Sigmoid colon (tissue), 7 donors: ENCODE data around the gene CCNY. TPM values are rescaled to one million over a fixed set of nuclear protein-coding genes. Genes with fewer than 3 reads are reported as not detected.

Experiments used
- DNase-seq: peaks from one replicate; pipeline ENCODE4 v3.0.0-alpha.2; 2019
- H3K27ac ChIP-seq, 4 donors: fragments of 200-600 bp; sonication (generic); one replicate each; pipeline ENCODE4 v1.5.1; 2016 to 2019; ENCODE audit warnings: mild to moderate bottlenecking in 1 of 4
- H3K27me3 ChIP-seq, 3 donors: fragments of 200-600 bp; sonication (generic); one replicate each; pipeline ENCODE4 v1.5.1; 2019; ENCODE audit warnings: mild to moderate bottlenecking in 1 of 3
- H3K36me3 ChIP-seq, 4 donors: fragments of 200-600 bp; sonication (generic); one replicate each; pipeline ENCODE4 v1.5.1; 2016 to 2019
- H3K4me1 ChIP-seq, 4 donors: fragments of 200-600 bp; sonication (generic); one replicate each; pipeline ENCODE4 v1.5.1; 2017 to 2019
- H3K4me3 ChIP-seq, 4 donors: fragments of 200-600 bp; sonication (generic); one replicate each; pipeline ENCODE4 v1.5.1; 2017 to 2019; ENCODE audit warnings: mild to moderate bottlenecking in 2 of 4, moderate library complexity in 1 of 4
- H3K9me3 ChIP-seq, 4 donors: fragments of 200-600 bp in 3 of 4; sonication (generic) in 3 of 4; one replicate each; pipeline versions ENCODE4 v1.5.1 to v1.6.1; 2013 to 2019
- CTCF ChIP-seq, 4 experiments: fragments of 450-650 bp in 3 of 4; fragments of 200-600 bp in 1 of 4; IDR thresholded peaks; one replicate each; pipeline ENCODE4 v1.5.1; 2016 to 2019; ENCODE audit warnings: antibody characterized with exemption in 4 of 4, mild to moderate bottlenecking in 3 of 4, moderate library complexity in 2 of 4
- EP300 ChIP-seq, 4 donors: sonication (generic); formaldehyde crosslinking; IDR thresholded peaks; one replicate each; pipeline ENCODE4 v1.6.1; 2017; ENCODE audit warnings: antibody characterized with exemption in 4 of 4
- POLR2A ChIP-seq, 2 donors: fragments of 450-650 bp; IDR thresholded peaks; one replicate each; pipeline ENCODE4 v1.6.1; 2016; ENCODE audit warnings: antibody characterized with exemption in 2 of 2, mild to moderate bottlenecking in 2 of 2, moderate library complexity in 2 of 2
- POLR2AphosphoS5 ChIP-seq, 4 donors: sonication (generic); formaldehyde crosslinking; IDR thresholded peaks; one replicate each; pipeline ENCODE4 v1.6.1; 2017; ENCODE audit warnings: antibody characterized with exemption in 4 of 4
- whole genome bisulfite sequencing, 2 donors: extraction: QIAGEN DNeasy Blood & Tissue Kit; methylation state at CpG; one replicate each; pipeline ENCODE4 v1.1.7; 2013; 5-methylcytosine and 5-hydroxymethylcytosine counted together
- intact Hi-C: fragments of 100-400 bp; cut with DNase I; formaldehyde crosslinking; loops from one replicate; pipeline ENCODE4 v1.15.1; 2023
- polyA plus RNA-seq, 3 donors: library from polyadenylated mRNA; stranded (reverse); fragments of 200-250 nt; gene quantifications; one replicate each; pipeline ENCODE4 v1.2.3, GENCODE V29; 2013
- total RNA-seq, 4 donors: library from RNA; depleted of rRNA; stranded (reverse); fragments of >200 nt; gene quantifications; one replicate each; pipeline ENCODE4 v1.1.0, GENCODE V29; 2016
- donor health status: healthy with polysubstance abuse.
- donor health status: Bipolar disorder and iron deficiency.
- donor health status: healthy.

Gene CCNY
- total and polyA plus RNA-seq, 7 donors: 24.0 to 45.7 (median 35.7) TPM

- no peak overlapping the region for H3K27ac ChIP-seq
- H3K4me3 ChIP-seq: no peak overlapping the region
- intact Hi-C loops: no loop called here
- H3K27me3 ChIP-seq: no peaks in the 10 kb centered on the region
- peaks cover 0 to 5% (median 0%) of the 10 kb centered on the region in 4 donors for H3K9me3 ChIP-seq
- H3K36me3 ChIP-seq: no peaks in the 10 kb centered on the region
- no peak for DNase-seq
- WGBS, 2 donors: 73 to 78% methylated on average over 14 of the region's 14 CpGs
- H3K4me1 ChIP-seq: no peaks in the 10 kb centered on the region
- TF ChIP-seq POLR2A (IDR thresholded peaks at IDR 0.05) (no peak), EP300 (IDR thresholded peaks at IDR 0.05) (no peak), POLR2AphosphoS5 (IDR thresholded peaks at IDR 0.05) (no peak), CTCF (IDR thresholded peaks at IDR 0.05) (no peak)
Observed at GRCh38 chr10:35594115-35595079, 258.1 kb downstream of the CCNY start.

- intact Hi-C loops: no loop called here
- Histone ChIP-seq H3K27me3 (no peaks in the 10 kb centered on the region), H3K27ac (no peak overlapping the region), H3K9me3 (peaks cover 0 to 5% (median 0%) of the 10 kb centered on the region in 4 donors), H3K4me3 (no peak overlapping the region), H3K4me1 (no peaks in the 10 kb centered on the region), H3K36me3 (no peaks in the 10 kb centered on the region)
- DNase-seq: no peak
- TF ChIP-seq CTCF (IDR thresholded peaks at IDR 0.05): no peak
- no peak for TF ChIP-seq POLR2AphosphoS5 (IDR thresholded peaks at IDR 0.05)
- no peak for TF ChIP-seq EP300 (IDR thresholded peaks at IDR 0.05)
- TF ChIP-seq POLR2A (IDR thresholded peaks at IDR 0.05): no peak
- WGBS, 2 donors: 44 to 54% methylated on average over 3 of the region's 3 CpGs
Observed at GRCh38 chr10:35595106-35595505, 258.8 kb downstream of the CCNY start.

GRCh38 chr10:35598379-35598778 lies 262.1 kb downstream of the CCNY start:
- Histone ChIP-seq H3K27ac (no peak overlapping the region), H3K4me3 (no peak overlapping the region), H3K9me3 (no peaks in the 10 kb centered on the region), H3K27me3 (no peaks in the 10 kb centered on the region), H3K36me3 (no peaks in the 10 kb centered on the region), H3K4me1 (no peaks in the 10 kb centered on the region)
- DNase-seq: no peak
- intact Hi-C loops: no loop called here
- TF ChIP-seq CTCF (IDR thresholded peaks at IDR 0.05) (peak in 2 of 4 experiments; percentile 22 to 36), POLR2AphosphoS5 (IDR thresholded peaks at IDR 0.05) (no peak)
- WGBS, 2 donors: 27 to 49% methylated on average over 6 of the region's 6 CpGs

GRCh38 chr10:35600193-35600592 lies 263.9 kb downstream of the CCNY start:
- WGBS, 2 donors: 66 to 68% methylated on average over 2 of the region's 2 CpGs
- intact Hi-C loops: no loop called here
- TF ChIP-seq POLR2A (IDR thresholded peaks at IDR 0.05) (no peak), CTCF (IDR thresholded peaks at IDR 0.05) (no peak), EP300 (IDR thresholded peaks at IDR 0.05) (no peak), POLR2AphosphoS5 (IDR thresholded peaks at IDR 0.05) (no peak)

More at GRCh38 chr10:35600193-35600592, 263.9 kb downstream of the CCNY start:
- Histone ChIP-seq H3K4me3 (no peak overlapping the region), H3K9me3 (no peaks in the 10 kb centered on the region), H3K27ac (no peak overlapping the region), H3K4me1 (no peaks in the 10 kb centered on the region), H3K36me3 (no peaks in the 10 kb centered on the region), H3K27me3 (peaks cover 0 to 4% (median 0%) of the 10 kb centered on the region in 3 donors)
- no peak for DNase-seq
